Liver (tissue), 9 donors: ENCODE results near the gene MATN4. TPM values are rescaled to one million over a fixed set of nuclear protein-coding genes. Genes with fewer than 3 reads are reported as not detected.

ENCODE experiments used
- DNase-seq: peaks from one replicate; pipeline ENCODE4 v3.0.0-alpha.2; 2017; ENCODE audit warnings: low spot score
- H3K27ac ChIP-seq, 2 donors: one replicate each; pipeline ENCODE4 v1.7.0; 2013; ENCODE audit warnings: inconsistent platforms in 2 of 2, low read length in 2 of 2, control low read depth in 1 of 2, low read depth in 1 of 2, mild to moderate bottlenecking in 1 of 2
- H3K27me3 ChIP-seq, 4 donors: one replicate each; pipeline versions ENCODE4 v1.6.1 to v1.7.0; 2013; ENCODE audit warnings: low read length in 3 of 4, inconsistent platforms in 1 of 4, mild to moderate bottlenecking in 1 of 4, moderate library complexity in 1 of 4; ENCODE audit not compliant: control insufficient read depth in 4 of 4, insufficient read depth in 4 of 4
- H3K36me3 ChIP-seq, 4 donors: one replicate each; pipeline versions ENCODE4 v1.6.1 to v1.7.0; 2013; ENCODE audit warnings: low read length in 3 of 4, mild to moderate bottlenecking in 3 of 4, low read depth in 1 of 4, moderate library complexity in 1 of 4; ENCODE audit not compliant: control insufficient read depth in 4 of 4, insufficient read depth in 3 of 4
- H3K4me1 ChIP-seq, 4 donors: one replicate each; pipeline versions ENCODE4 v1.6.1 to v1.7.0; 2013; ENCODE audit warnings: low read length in 3 of 4, mild to moderate bottlenecking in 3 of 4, moderate library complexity in 1 of 4; ENCODE audit not compliant: control insufficient read depth in 4 of 4, insufficient read depth in 4 of 4
- H3K4me3 ChIP-seq, 3 donors: one replicate each; pipeline versions ENCODE4 v1.6.1 to v1.7.0; 2013; ENCODE audit warnings: low read length in 3 of 3, control low read depth in 1 of 3, low read depth in 1 of 3, mild to moderate bottlenecking in 1 of 3
- H3K9ac ChIP-seq, 2 donors: one replicate each; pipeline ENCODE4 v1.7.0; 2013; ENCODE audit warnings: low read length in 2 of 2, mild to moderate bottlenecking in 2 of 2, moderate library complexity in 2 of 2, control low read depth in 1 of 2, low read depth in 1 of 2
- H3K9me3 ChIP-seq, 4 donors: one replicate each; pipeline versions ENCODE4 v1.6.1 to v1.7.0; 2013; ENCODE audit warnings: low read length in 3 of 4; ENCODE audit not compliant: control insufficient read depth in 4 of 4
- FOXA2 ChIP-seq: IDR thresholded peaks from 2 replicates; pipeline ENCODE4 v1.6.1; 2016; ENCODE audit warnings: antibody characterized with exemption
- GABPA ChIP-seq, 2 donors: IDR thresholded peaks in 1 of 2; conservative IDR thresholded peaks in 1 of 2; 2 replicates each; pipeline ENCODE4 v1.6.1; 2016; ENCODE audit warnings: antibody characterized with exemption in 2 of 2, mild to moderate bottlenecking in 1 of 2, moderate library complexity in 1 of 2
- HNF4A ChIP-seq, 2 donors: conservative IDR thresholded peaks; 2 replicates each; pipeline ENCODE4 v1.6.1; 2016; ENCODE audit warnings: antibody characterized with exemption in 2 of 2, mild to moderate bottlenecking in 2 of 2
- JUND ChIP-seq, 2 donors: IDR thresholded peaks; 2 replicates each; pipeline ENCODE4 v1.6.1; 2016; ENCODE audit warnings: antibody characterized with exemption in 2 of 2
- NR2F2 ChIP-seq: IDR thresholded peaks from 2 replicates; pipeline ENCODE4 v1.6.1; 2016; ENCODE audit warnings: antibody characterized with exemption
- RAD21 ChIP-seq, 2 donors: IDR thresholded peaks; 2 replicates each; pipeline ENCODE4 v1.6.1; 2016; ENCODE audit warnings: antibody characterized with exemption in 2 of 2, mild to moderate bottlenecking in 2 of 2
- RXRA ChIP-seq, 2 donors: IDR thresholded peaks; 2 replicates each; pipeline ENCODE4 v1.6.1; 2017 to 2018; ENCODE audit warnings: antibody characterized with exemption in 2 of 2, mild to moderate bottlenecking in 1 of 2
- SP1 ChIP-seq: IDR thresholded peaks from 2 replicates; pipeline ENCODE4 v1.6.1; 2018; ENCODE audit warnings: antibody characterized with exemption, mild to moderate bottlenecking
- TAF1 ChIP-seq: conservative IDR thresholded peaks from 2 replicates; pipeline ENCODE4 v1.6.1; 2016; ENCODE audit warnings: antibody characterized with exemption, mild to moderate bottlenecking
- YY1 ChIP-seq: IDR thresholded peaks from 2 replicates; pipeline ENCODE4 v1.6.1; 2016; ENCODE audit warnings: antibody characterized with exemption, mild to moderate bottlenecking
- WGBS: extraction: QIAGEN DNeasy Blood & Tissue Kit; methylation state at CpG from one replicate; pipeline ENCODE4 v1.1.7; 2013; 5-methylcytosine and 5-hydroxymethylcytosine counted together
- polyA plus RNA-seq, 2 donors: library from polyadenylated mRNA; stranded (reverse) in 1 of 2; unstranded in 1 of 2; fragments of 200-250 nt in 1 of 2; fragments of >200 nt in 1 of 2; fragmentation: Nextera tagmentation in 1 of 2; extraction: Ambion mirVana in 1 of 2; gene quantifications; one replicate each; pipeline versions ENCODE4 v1.2.1 to v1.2.3, GENCODE V29; 2013 to 2015
- total RNA-seq, 2 donors: library from RNA; depleted of rRNA; stranded (reverse); fragments of >200 nt; gene quantifications; one replicate each; pipeline ENCODE4 v1.2.3, GENCODE V29; 2014
- TF ChIP-seq, protein P1 (sequence below): IDR thresholded peaks from 2 replicates; pipeline ENCODE4 v1.6.1; 2016; ENCODE audit warnings: antibody characterized with exemption
- TF ChIP-seq, protein P2 (sequence below): IDR thresholded peaks from 2 replicates; pipeline ENCODE4 v1.6.1; 2016; ENCODE audit warnings: antibody characterized with exemption
- TF ChIP-seq, protein P3 (sequence below): IDR thresholded peaks from 2 replicates; pipeline ENCODE4 v1.6.1; 2016; ENCODE audit warnings: antibody characterized with exemption, mild to moderate bottlenecking
- TF ChIP-seq, protein P4 (sequence below): IDR thresholded peaks from 2 replicates; pipeline ENCODE4 v1.6.1; 2016; ENCODE audit warnings: antibody characterized with exemption
- TF ChIP-seq, protein P5 (sequence below): fragments of 150-350 bp; IDR thresholded peaks from 2 replicates; pipeline ENCODE4 v1.5.1; 2017; ENCODE audit warnings: improper control_type of control experiment, low read depth, low read length; ENCODE audit not compliant: missing input control
- donor health status: healthy.
- donor health status: healthy.
- donor health status: healthy.
- donor health status: healthy.
- donor health status: healthy.

MATN4 gene
- total and polyA plus RNA-seq, 4 donors, result 0.05 TPM; not detected in 3

DNA sequence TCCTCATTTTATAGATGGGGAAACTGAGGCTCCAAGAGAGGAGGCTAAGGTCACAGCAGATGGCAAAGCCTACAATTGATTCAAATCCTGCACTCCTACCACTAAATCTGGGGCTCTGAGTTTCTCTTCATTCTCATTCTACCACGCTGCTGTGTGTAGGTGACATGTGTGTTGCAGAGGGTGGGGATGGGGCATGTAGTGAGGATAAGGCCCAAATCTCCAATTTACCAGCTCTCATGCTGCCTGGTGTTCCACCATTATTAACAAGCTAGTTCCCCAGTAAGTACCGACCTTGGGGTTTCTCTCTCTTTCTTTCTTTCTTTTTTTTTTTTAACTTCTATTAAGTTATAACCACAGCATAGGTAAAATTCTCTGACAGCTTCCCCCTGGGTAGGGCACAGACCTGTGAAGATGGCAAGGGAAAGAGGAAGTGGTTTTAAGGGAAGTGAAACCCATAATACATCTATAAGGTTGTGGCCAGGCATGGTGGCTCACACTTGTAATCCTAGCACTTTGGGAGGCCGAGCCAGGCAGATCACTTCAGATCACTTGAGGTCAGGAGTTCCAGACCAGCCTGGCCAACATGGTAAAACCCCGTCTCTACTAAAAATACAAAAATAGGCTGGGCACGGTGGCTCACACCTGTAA lies 13.0 kb upstream of the MATN4 start:
- DNase-seq, result no peak
- 82% methylated on average over 5 of the region's 5 CpGs for WGBS
- Histone ChIP-seq H3K4me3 (no peak overlapping the region), H3K36me3 (peaks cover 4 to 8% (median 6%) of the 10 kb centered on the region in 4 donors), H3K9me3 (no peaks in the 10 kb centered on the region), H3K27ac (no peak overlapping the region), H3K4me1 (peaks cover 0 to 2% (median 0%) of the 10 kb centered on the region in 4 donors), H3K9ac (no peak overlapping the region), H3K27me3 (peaks cover 0 to 9% (median 0%) of the 10 kb centered on the region in 4 donors)
- TF ChIP-seq GABPA (IDR thresholded peaks at IDR 0.05 in 1 of 2, conservative IDR thresholded peaks at IDR 0.05 in 1 of 2) (no peak), SP1 (no peak), TAF1 (no peak), HNF4A (conservative IDR thresholded peaks at IDR 0.05) (no peak), YY1 (no peak), RXRA (IDR thresholded peaks at IDR 0.05) (no peak), FOXA2 (no peak), RAD21 (IDR thresholded peaks at IDR 0.05) (no peak), NR2F2 (no peak)
- TF ChIP-seq, protein P1, sequence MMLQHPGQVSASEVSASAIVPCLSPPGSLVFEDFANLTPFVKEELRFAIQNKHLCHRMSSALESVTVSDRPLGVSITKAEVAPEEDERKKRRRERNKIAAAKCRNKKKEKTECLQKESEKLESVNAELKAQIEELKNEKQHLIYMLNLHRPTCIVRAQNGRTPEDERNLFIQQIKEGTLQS, result no peak
- TF ChIP-seq, protein P2, sequence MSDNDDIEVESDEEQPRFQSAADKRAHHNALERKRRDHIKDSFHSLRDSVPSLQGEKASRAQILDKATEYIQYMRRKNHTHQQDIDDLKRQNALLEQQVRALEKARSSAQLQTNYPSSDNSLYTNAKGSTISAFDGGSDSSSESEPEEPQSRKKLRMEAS, result no peak
- TF ChIP-seq, protein P3, sequence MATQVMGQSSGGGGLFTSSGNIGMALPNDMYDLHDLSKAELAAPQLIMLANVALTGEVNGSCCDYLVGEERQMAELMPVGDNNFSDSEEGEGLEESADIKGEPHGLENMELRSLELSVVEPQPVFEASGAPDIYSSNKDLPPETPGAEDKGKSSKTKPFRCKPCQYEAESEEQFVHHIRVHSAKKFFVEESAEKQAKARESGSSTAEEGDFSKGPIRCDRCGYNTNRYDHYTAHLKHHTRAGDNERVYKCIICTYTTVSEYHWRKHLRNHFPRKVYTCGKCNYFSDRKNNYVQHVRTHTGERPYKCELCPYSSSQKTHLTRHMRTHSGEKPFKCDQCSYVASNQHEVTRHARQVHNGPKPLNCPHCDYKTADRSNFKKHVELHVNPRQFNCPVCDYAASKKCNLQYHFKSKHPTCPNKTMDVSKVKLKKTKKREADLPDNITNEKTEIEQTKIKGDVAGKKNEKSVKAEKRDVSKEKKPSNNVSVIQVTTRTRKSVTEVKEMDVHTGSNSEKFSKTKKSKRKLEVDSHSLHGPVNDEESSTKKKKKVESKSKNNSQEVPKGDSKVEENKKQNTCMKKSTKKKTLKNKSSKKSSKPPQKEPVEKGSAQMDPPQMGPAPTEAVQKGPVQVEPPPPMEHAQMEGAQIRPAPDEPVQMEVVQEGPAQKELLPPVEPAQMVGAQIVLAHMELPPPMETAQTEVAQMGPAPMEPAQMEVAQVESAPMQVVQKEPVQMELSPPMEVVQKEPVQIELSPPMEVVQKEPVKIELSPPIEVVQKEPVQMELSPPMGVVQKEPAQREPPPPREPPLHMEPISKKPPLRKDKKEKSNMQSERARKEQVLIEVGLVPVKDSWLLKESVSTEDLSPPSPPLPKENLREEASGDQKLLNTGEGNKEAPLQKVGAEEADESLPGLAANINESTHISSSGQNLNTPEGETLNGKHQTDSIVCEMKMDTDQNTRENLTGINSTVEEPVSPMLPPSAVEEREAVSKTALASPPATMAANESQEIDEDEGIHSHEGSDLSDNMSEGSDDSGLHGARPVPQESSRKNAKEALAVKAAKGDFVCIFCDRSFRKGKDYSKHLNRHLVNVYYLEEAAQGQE, result no peak
- TF ChIP-seq, protein P4, sequence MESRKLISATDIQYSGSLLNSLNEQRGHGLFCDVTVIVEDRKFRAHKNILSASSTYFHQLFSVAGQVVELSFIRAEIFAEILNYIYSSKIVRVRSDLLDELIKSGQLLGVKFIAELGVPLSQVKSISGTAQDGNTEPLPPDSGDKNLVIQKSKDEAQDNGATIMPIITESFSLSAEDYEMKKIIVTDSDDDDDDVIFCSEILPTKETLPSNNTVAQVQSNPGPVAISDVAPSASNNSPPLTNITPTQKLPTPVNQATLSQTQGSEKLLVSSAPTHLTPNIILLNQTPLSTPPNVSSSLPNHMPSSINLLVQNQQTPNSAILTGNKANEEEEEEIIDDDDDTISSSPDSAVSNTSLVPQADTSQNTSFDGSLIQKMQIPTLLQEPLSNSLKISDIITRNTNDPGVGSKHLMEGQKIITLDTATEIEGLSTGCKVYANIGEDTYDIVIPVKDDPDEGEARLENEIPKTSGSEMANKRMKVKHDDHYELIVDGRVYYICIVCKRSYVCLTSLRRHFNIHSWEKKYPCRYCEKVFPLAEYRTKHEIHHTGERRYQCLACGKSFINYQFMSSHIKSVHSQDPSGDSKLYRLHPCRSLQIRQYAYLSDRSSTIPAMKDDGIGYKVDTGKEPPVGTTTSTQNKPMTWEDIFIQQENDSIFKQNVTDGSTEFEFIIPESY, result no peak

DNA sequence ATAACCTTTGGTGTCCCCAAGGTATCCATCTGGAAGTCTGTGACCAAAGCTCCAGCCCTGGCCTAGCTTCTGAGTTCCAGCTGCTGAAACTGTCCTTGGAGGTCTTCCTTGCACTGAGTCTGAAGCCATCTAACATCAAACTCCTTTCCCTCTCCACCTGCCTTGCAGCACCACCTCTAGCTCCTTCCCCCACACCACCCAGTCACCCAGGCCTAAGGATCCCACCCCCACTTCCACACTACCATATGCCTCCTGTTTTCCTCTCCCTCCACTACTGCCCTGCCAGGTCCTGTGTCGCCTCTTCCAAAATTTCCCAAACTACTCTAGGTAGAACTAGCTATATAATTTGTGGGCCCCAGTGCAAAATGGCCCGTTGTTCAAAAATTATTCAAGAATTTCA lies 10.8 kb upstream of the MATN4 start:
- TF ChIP-seq GABPA (IDR thresholded peaks at IDR 0.05 in 1 of 2, conservative IDR thresholded peaks at IDR 0.05 in 1 of 2) (no peak), JUND (IDR thresholded peaks at IDR 0.05) (no peak), RAD21 (IDR thresholded peaks at IDR 0.05) (no peak), YY1 (no peak), NR2F2 (no peak), FOXA2 (no peak)
- TF ChIP-seq, protein P5, sequence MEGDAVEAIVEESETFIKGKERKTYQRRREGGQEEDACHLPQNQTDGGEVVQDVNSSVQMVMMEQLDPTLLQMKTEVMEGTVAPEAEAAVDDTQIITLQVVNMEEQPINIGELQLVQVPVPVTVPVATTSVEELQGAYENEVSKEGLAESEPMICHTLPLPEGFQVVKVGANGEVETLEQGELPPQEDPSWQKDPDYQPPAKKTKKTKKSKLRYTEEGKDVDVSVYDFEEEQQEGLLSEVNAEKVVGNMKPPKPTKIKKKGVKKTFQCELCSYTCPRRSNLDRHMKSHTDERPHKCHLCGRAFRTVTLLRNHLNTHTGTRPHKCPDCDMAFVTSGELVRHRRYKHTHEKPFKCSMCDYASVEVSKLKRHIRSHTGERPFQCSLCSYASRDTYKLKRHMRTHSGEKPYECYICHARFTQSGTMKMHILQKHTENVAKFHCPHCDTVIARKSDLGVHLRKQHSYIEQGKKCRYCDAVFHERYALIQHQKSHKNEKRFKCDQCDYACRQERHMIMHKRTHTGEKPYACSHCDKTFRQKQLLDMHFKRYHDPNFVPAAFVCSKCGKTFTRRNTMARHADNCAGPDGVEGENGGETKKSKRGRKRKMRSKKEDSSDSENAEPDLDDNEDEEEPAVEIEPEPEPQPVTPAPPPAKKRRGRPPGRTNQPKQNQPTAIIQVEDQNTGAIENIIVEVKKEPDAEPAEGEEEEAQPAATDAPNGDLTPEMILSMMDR, result no peak
- H3K4me1 ChIP-seq, result peaks cover 0 to 2% (median 0%) of the 10 kb centered on the region in 4 donors
- H3K9me3 ChIP-seq, result no peaks in the 10 kb centered on the region
- no peak for DNase-seq
- WGBS, result 86% methylated on average over 2 of the region's 2 CpGs
- H3K27me3 ChIP-seq, result peaks cover 0 to 11% (median 0%) of the 10 kb centered on the region in 4 donors
- H3K27ac ChIP-seq, result no peak overlapping the region
- no peaks in the 10 kb centered on the region for H3K36me3 ChIP-seq
- H3K4me3 ChIP-seq, result no peak overlapping the region
- H3K9ac ChIP-seq, result no peak overlapping the region
